CD4-positive, alpha-beta T cell treated with Interleukin-6 at 100 ng/mL for 8 hours (primary cell): Measurements from ENCODE around the gene TUBGCP6.

ENCODE experiments used
- DNase-seq: peaks from one replicate; pipeline ENCODE4 v3.0.0-alpha.2; 2020; ENCODE audit warnings: mixed read lengths, low spot score

TUBGCP6 gene

GRCh38 chr22:50182176-50183081, 62.4 kb downstream of the TUBGCP6 start:
- DNase-seq = no peak

- no peak for DNase-seq
Observed at GRCh38 chr22:50180727-50181521, 63.9 kb downstream of the TUBGCP6 start.

GRCh38 chr22:50179937-50180726, 64.7 kb downstream of the TUBGCP6 start:
- DNase-seq = no peak

- DNase-seq = no peak
Observed at GRCh38 chr22:50178871-50179869, 65.7 kb downstream of the TUBGCP6 start.

GRCh38 chr22:50178471-50178864, 66.4 kb downstream of the TUBGCP6 start:
- DNase-seq = no peak

GRCh38 chr22:50177537-50178470, 67.0 kb downstream of the TUBGCP6 start:
- DNase-seq = no peak

- no peak for DNase-seq
Observed at GRCh38 chr22:50176850-50177536, 67.8 kb downstream of the TUBGCP6 start.

GRCh38 chr22:50175921-50176849, 68.6 kb downstream of the TUBGCP6 start:
- DNase-seq = no peak

- DNase-seq = no peak
Observed at GRCh38 chr22:50175191-50175461, 69.7 kb downstream of the TUBGCP6 start.

- DNase-seq = no peak
Observed at GRCh38 chr22:50174382-50175190, 70.2 kb downstream of the TUBGCP6 start.

GRCh38 chr22:50173983-50174355, 70.9 kb downstream of the TUBGCP6 start:
- no peak for DNase-seq

GRCh38 chr22:50173311-50173982, 71.4 kb downstream of the TUBGCP6 start:
- DNase-seq = no peak

- no peak for DNase-seq
Observed at GRCh38 chr22:50171965-50172421, 72.8 kb downstream of the TUBGCP6 start.

GRCh38 chr22:50171319-50171964, 73.4 kb downstream of the TUBGCP6 start:
- DNase-seq = no peak

GRCh38 chr22:50170453-50171318, 74.1 kb downstream of the TUBGCP6 start, which contains the start of gene PANX2:
PANX2 (plus strand) TSS chr22:50170731; CDS start chr22:50170731, 0 bp downstream.
- DNase-seq = no peak
